Lower leg skin (tissue), 3 donors: ENCODE data around the gene COPA.

Source experiments
- CTCF ChIP-seq, 3 donors: fragments of 450-650 bp; IDR thresholded peaks; one replicate each; pipeline ENCODE4 v1.5.1; 2016; ENCODE audit warnings: antibody characterized with exemption in 3 of 3, mild to moderate bottlenecking in 3 of 3, moderate library complexity in 2 of 3
- POLR2A ChIP-seq, 2 donors: fragments of 450-650 bp; IDR thresholded peaks; one replicate each; pipeline ENCODE4 v1.6.1; 2016 to 2017; ENCODE audit warnings: antibody characterized with exemption in 2 of 2, mild to moderate bottlenecking in 1 of 2, moderate library complexity in 1 of 2

- TF ChIP-seq CTCF (IDR thresholded peaks at IDR 0.05) (no peak), POLR2A (IDR thresholded peaks at IDR 0.05) (no peak)
Observed at GRCh38 chr1:160243767-160244166, 99.3 kb downstream of the COPA start.
